GM10266 (cell line): ENCODE results near the gene MYOG.

ENCODE experiments used
- DNase-seq: peaks from one replicate; pipeline ENCODE4 v3.0.0; 2012; ENCODE audit errors: extremely low spot score
- TF ChIP-seq, protein P1 (sequence below): IDR thresholded peaks from 2 replicates; pipeline ENCODE4 v1.5.1; 2012; ENCODE audit warnings: mild to moderate bottlenecking, low read depth; ENCODE audit not compliant: control insufficient read depth, insufficient read depth; ENCODE audit errors: missing control alignments

Gene MYOG

DNA sequence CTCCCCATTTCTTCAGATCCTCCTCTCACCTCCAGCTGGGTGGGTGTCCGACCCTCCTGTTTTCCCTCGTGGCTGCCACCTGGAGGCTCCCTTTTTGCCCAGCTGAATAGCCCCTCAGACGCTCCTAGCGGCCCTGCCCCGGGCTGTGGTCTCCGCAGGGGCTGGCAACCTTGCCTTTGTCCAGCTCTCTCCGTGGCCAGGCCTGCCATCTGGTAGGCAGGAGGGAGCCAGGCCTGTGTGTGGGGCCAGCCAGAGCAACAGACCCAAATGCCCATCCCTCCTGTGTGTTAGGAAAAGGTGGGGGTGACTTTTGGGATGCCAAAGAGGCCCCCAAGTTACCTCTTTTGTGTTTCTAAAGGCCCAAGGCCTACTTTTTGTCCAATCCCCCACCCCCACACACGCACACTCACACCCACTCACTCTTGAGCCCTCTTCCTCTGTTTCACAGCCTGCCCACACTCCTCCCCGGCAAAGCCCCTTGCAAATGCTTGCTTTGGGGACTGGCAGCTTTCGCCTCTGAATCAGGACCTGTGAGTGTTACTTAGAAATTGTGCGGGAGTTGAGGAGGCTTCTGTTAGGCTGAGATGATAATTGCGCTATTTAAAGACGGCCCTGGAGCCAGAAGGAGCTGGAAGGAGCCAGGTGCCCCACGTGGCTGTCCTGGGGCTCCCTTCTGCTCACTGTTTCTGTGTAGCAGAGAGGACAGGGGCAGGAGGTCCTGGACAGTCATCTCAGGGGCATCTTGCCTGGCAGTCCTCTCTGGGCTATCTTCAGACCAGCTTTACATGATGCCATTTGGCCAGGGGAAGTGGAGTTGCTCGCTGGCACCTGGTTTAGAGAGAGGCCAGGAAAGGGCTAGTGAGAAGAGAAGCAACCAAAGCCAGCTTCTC, 50.5 kb downstream of the MYOG start:
- TF ChIP-seq, protein P1, sequence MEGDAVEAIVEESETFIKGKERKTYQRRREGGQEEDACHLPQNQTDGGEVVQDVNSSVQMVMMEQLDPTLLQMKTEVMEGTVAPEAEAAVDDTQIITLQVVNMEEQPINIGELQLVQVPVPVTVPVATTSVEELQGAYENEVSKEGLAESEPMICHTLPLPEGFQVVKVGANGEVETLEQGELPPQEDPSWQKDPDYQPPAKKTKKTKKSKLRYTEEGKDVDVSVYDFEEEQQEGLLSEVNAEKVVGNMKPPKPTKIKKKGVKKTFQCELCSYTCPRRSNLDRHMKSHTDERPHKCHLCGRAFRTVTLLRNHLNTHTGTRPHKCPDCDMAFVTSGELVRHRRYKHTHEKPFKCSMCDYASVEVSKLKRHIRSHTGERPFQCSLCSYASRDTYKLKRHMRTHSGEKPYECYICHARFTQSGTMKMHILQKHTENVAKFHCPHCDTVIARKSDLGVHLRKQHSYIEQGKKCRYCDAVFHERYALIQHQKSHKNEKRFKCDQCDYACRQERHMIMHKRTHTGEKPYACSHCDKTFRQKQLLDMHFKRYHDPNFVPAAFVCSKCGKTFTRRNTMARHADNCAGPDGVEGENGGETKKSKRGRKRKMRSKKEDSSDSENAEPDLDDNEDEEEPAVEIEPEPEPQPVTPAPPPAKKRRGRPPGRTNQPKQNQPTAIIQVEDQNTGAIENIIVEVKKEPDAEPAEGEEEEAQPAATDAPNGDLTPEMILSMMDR, result no peak
- DNase-seq, result no peak

DNA sequence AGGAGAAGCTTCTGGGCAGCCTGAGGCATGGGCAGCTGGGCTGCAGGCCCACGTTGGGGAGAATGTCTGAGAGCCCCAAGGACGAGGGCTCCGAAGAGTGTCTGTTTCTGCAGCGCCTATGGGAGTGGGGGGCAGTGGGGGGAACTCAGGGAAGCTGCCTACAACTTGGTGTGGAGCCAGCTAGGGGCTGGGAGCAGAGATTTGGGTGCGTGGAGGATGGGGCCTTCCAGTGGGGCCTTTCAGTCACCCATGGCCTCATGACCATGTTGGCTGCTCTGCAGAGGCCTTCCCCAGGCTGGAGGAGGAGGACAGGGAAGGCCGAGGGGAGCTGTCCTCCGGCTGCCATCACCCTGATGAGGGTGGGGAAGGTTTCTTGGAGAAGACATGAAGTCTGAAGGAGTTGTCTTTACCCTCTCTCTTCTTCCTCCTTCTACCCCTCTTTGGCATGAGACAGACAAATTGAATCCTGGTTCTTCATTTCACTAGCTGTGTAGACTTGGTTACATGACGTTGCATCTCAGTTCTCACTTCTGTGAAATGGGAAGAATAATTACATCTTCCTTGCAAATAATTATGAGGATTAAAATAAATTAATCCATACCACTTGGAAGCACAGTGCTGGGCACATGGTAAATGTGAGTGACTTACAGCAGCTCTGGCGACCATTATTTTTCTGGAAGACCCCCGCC, 51.2 kb downstream of the MYOG start:
- DNase-seq, result no peak
- TF ChIP-seq, protein P1, result no peak

DNA sequence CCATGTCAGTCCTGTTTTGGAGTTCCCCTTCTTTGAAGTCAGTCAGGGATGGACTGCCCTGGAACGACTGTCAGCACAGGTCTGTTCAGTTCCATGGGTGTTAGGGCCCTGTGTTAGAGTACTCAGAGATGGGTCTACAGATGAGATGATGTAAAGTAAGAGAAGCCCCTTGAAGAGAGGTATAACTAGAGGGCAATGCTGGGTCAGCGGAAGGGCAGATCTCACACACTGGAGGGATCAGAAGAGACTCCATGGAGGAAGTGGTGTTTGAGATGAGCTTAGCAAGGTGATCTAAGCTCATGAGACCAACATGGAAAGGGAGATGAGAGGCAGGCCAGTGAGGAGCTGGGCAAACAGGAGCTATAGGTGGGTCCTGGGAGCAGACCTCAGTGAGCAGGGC, 51.9 kb downstream of the MYOG start:
- no peak for DNase-seq
- TF ChIP-seq, protein P1, result no peak

DNA sequence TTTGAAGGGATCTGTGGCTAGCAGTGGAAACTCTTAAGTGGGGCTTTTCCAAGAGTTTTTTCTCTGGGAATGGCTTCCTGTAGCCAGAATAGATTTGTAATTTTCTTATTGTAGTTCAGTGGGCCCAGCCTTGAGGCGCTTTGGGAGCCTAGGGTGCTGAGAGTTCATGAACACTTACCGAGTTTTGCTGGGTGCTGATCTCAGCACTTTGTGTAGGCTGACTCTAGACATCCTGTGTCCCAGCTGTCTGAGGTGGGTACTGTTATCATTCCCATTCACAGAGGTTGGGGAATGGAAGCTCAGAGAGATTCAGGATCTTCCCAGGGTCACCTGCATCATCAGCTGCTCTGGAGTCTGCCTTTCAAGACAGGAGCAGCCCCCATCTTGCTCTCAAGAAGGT, 52.5 kb downstream of the MYOG start:
- TF ChIP-seq, protein P1, result no peak
- DNase-seq, result no peak
